H9 (cell line): Measurements from ENCODE around the gene APLP2. TPM values are rescaled to one million over a fixed set of nuclear protein-coding genes. Genes with fewer than 3 reads are reported as not detected.

ENCODE experiments used
- DNase-seq: peaks from one replicate; pipeline ENCODE4 v3.0.0-alpha.2; 2017
- H2AFZ ChIP-seq: one replicate; pipeline ENCODE4 v1.6.1; 2013; ENCODE audit warnings: mild to moderate bottlenecking, low read length, control low read depth, moderate library complexity
- H2AK5ac ChIP-seq: 2 replicates; pipeline ENCODE4 v1.6.1; 2013; ENCODE audit warnings: low read length, control low read depth, mixed read lengths; ENCODE audit not compliant: insufficient read length
- H2BK120ac ChIP-seq: one replicate; pipeline ENCODE4 v1.6.1; 2013; ENCODE audit warnings: low read depth, mild to moderate bottlenecking, low read length, control low read depth, inconsistent platforms; ENCODE audit not compliant: poor library complexity, severe bottlenecking
- H2BK12ac ChIP-seq: 2 replicates; pipeline ENCODE4 v1.6.1; 2013; ENCODE audit warnings: low read length, control low read depth, mixed read lengths, low read depth; ENCODE audit not compliant: insufficient read length
- H2BK15ac ChIP-seq: 2 replicates; pipeline ENCODE4 v1.6.1; 2013; ENCODE audit warnings: low read depth, low read length, control low read depth
- H2BK20ac ChIP-seq: one replicate; pipeline ENCODE4 v1.6.1; 2013; ENCODE audit warnings: low read depth, mild to moderate bottlenecking, low read length, control low read depth, inconsistent platforms; ENCODE audit not compliant: poor library complexity, severe bottlenecking
- H2BK5ac ChIP-seq: 2 replicates; pipeline ENCODE4 v1.6.1; 2013; ENCODE audit warnings: low read length, control low read depth, mixed read lengths; ENCODE audit not compliant: insufficient read length
- H3K14ac ChIP-seq: 2 replicates; pipeline ENCODE4 v1.6.1; 2013; ENCODE audit warnings: low read length, control low read depth; ENCODE audit not compliant: insufficient read depth
- H3K18ac ChIP-seq: 2 replicates; pipeline ENCODE4 v1.6.1; 2013; ENCODE audit warnings: low read depth, mild to moderate bottlenecking, mixed read lengths, low read length, control low read depth; ENCODE audit not compliant: insufficient read length
- H3K23ac ChIP-seq: 2 replicates; pipeline ENCODE4 v1.6.1; 2013; ENCODE audit warnings: low read length, control low read depth, mixed read lengths, low read depth; ENCODE audit not compliant: insufficient read length
- H3K23me2 ChIP-seq: 2 replicates; pipeline ENCODE4 v1.6.1; 2013; ENCODE audit warnings: low read depth, mild to moderate bottlenecking, mixed read lengths, low read length, control low read depth; ENCODE audit not compliant: insufficient read length, poor library complexity, severe bottlenecking
- H3K27ac ChIP-seq: 2 replicates; pipeline ENCODE4 v1.5.1; 2013; ENCODE audit warnings: low read length, control low read depth, mixed read lengths, low read depth; ENCODE audit not compliant: insufficient read length
- H3K27me3 ChIP-seq: 2 replicates; pipeline ENCODE4 v1.6.1; 2013; ENCODE audit warnings: low read length, control low read depth, inconsistent platforms; ENCODE audit not compliant: insufficient read depth
- H3K4ac ChIP-seq: 2 replicates; pipeline ENCODE4 v1.6.1; 2013; ENCODE audit warnings: low read depth, mild to moderate bottlenecking, control low read depth, inconsistent platforms, low read length, moderate library complexity
- H3K4me1 ChIP-seq: 2 replicates; pipeline ENCODE4 v1.6.1; 2013; ENCODE audit warnings: low read length, control low read depth, inconsistent platforms; ENCODE audit not compliant: insufficient read depth
- H3K4me2 ChIP-seq: 2 replicates; pipeline ENCODE4 v1.6.1; 2013; ENCODE audit warnings: low read length, control low read depth, mixed read lengths; ENCODE audit not compliant: insufficient read length, insufficient read depth
- H3K56ac ChIP-seq: 2 replicates; pipeline ENCODE4 v1.6.1; 2013; ENCODE audit warnings: low read depth, mild to moderate bottlenecking, mixed read lengths, low read length, control low read depth; ENCODE audit not compliant: insufficient read length
- H3K79me1 ChIP-seq: 2 replicates; pipeline ENCODE4 v1.6.1; 2013; ENCODE audit warnings: low read depth, mild to moderate bottlenecking, moderate library complexity, low read length, control low read depth, inconsistent platforms; ENCODE audit not compliant: insufficient read depth, poor library complexity, severe bottlenecking
- H3K79me2 ChIP-seq: 2 replicates; pipeline ENCODE4 v1.6.1; 2013; ENCODE audit warnings: low read length, control low read depth, inconsistent platforms; ENCODE audit not compliant: insufficient read depth
- H3K9ac ChIP-seq: 2 replicates; pipeline ENCODE4 v1.6.1; 2013; ENCODE audit warnings: low read length, control low read depth, mixed read lengths; ENCODE audit not compliant: insufficient read length; ENCODE audit errors: extremely low read depth
- H3K9me3 ChIP-seq: one replicate; pipeline ENCODE4 v1.6.1; 2013; ENCODE audit warnings: low read depth, low read length, inconsistent platforms; ENCODE audit not compliant: control insufficient read depth
- H3T11ph ChIP-seq: one replicate; pipeline ENCODE4 v1.6.1; 2013; ENCODE audit warnings: mild to moderate bottlenecking, low read length, control low read depth, inconsistent platforms
- H4K20me1 ChIP-seq: one replicate; pipeline ENCODE4 v1.6.1; 2013; ENCODE audit not compliant: control insufficient read depth, insufficient read length, insufficient read depth
- H4K5ac ChIP-seq: 2 replicates; pipeline ENCODE4 v1.6.1; 2013; ENCODE audit warnings: low read depth, mild to moderate bottlenecking, mixed read lengths, low read length, control low read depth; ENCODE audit not compliant: insufficient read length
- H4K8ac ChIP-seq: replicated peaks from 2 replicates; pipeline ENCODE4 v1.6.1; 2013; ENCODE audit warnings: low read length, control low read depth, mixed read lengths, low read depth; ENCODE audit not compliant: insufficient read length
- H4K91ac ChIP-seq: 2 replicates; pipeline ENCODE4 v1.6.1; 2013; ENCODE audit warnings: low read depth, mild to moderate bottlenecking, moderate library complexity, mixed read lengths, low read length, control low read depth; ENCODE audit not compliant: insufficient read length
- H3K27ac Mint-ChIP-seq, 3 experiments: 2 replicates in 2 of 3; 3 replicates in 1 of 3; pipeline ENCODE4 v1.8.0; 2020 to 2021; ENCODE audit warnings: mixed read lengths in 3 of 3, mild to moderate bottlenecking in 1 of 3, moderate library complexity in 1 of 3
- H3K27me3 Mint-ChIP-seq: 2 replicates; pipeline ENCODE4 v1.8.0; 2021; ENCODE audit warnings: low read depth, mild to moderate bottlenecking, moderate library complexity, mixed read lengths
- H3K36me3 Mint-ChIP-seq, 3 experiments: 2 replicates in 2 of 3; 3 replicates in 1 of 3; pipeline ENCODE4 v1.8.0; 2020 to 2021; ENCODE audit warnings: low read depth in 3 of 3, mixed read lengths in 3 of 3; ENCODE audit not compliant: insufficient read depth in 1 of 3
- H3K4me1 Mint-ChIP-seq, 2 experiments: 2 replicates each; pipeline ENCODE4 v1.8.0; 2020; ENCODE audit warnings: mixed read lengths in 2 of 2
- H3K4me3 Mint-ChIP-seq, 2 experiments: 2 replicates in 1 of 2; 3 replicates in 1 of 2; pipeline ENCODE4 v1.8.0; 2020 to 2021; ENCODE audit warnings: mild to moderate bottlenecking in 2 of 2, mixed read lengths in 2 of 2, moderate library complexity in 1 of 2
- H3K9me3 Mint-ChIP-seq, 2 experiments: 2 replicates in 1 of 2; 3 replicates in 1 of 2; pipeline ENCODE4 v1.8.0; 2020; ENCODE audit warnings: mild to moderate bottlenecking in 2 of 2, mixed read lengths in 2 of 2, moderate library complexity in 1 of 2
- CTCF ChIP-seq: fragments of 200-600 bp; sonication (generic); conservative IDR thresholded peaks from 3 replicates; pipeline ENCODE4 v1.8.0; 2021; ENCODE audit warnings: antibody characterized with exemption, mild to moderate bottlenecking
- WGBS: extraction: QIAGEN DNeasy Blood & Tissue Kit; methylation state at CpG from one replicate; pipeline ENCODE4 v1.1.7; 2013; ENCODE audit warnings: missing lambda C conversion rate, low lambda C conversion rate, mixed read lengths; ENCODE audit not compliant: insufficient read length; ENCODE audit errors: extremely low coverage; 5-methylcytosine and 5-hydroxymethylcytosine counted together
- total RNA-seq: library from RNA; stranded (reverse); gene quantifications from 2 replicates; pipeline ENCODE4 v1.2.1, GENCODE V29; 2021

The APLP2 gene
- total RNA-seq, 1 experiment from 2014 or later = 328 TPM

- H3K14ac ChIP-seq = no peak overlapping the region; the same call in 1 of the 2 replicates
- no peak overlapping the region for H2BK12ac ChIP-seq
- H2BK5ac ChIP-seq = no peak overlapping the region
- no peak overlapping the region for H4K8ac ChIP-seq
- no peaks in the 10 kb centered on the region for H3K27me3 ChIP-seq
- no peaks in the 10 kb centered on the region for H3K4me1 ChIP-seq
- peak overlapping the region; percentile 24 to 72 (median 70); a peak in 6 of 7 replicates for H3K27ac Mint-ChIP-seq
- H4K20me1 ChIP-seq = no peaks in the 10 kb centered on the region
- H3K79me1 ChIP-seq = peaks cover 13% of the 10 kb centered on the region
- no peak overlapping the region for H2BK15ac ChIP-seq
- H2BK20ac ChIP-seq = no peak overlapping the region
- H3K4me1 Mint-ChIP-seq = peaks cover 22 to 24% of the 10 kb centered on the region in 2 experiments
- H3K4ac ChIP-seq = no peak overlapping the region
- no peak overlapping the region for H3T11ph ChIP-seq
- H3K18ac ChIP-seq = no peak overlapping the region
- TF ChIP-seq CTCF = no peak
- H3K4me3 Mint-ChIP-seq = no peak overlapping the region
- no peaks in the 10 kb centered on the region for H3K9me3 ChIP-seq
- H3K79me2 ChIP-seq = peaks cover 21% of the 10 kb centered on the region; the same call in 1 of the 2 replicates
- no peak overlapping the region for H3K23ac ChIP-seq
- H2AFZ ChIP-seq = no peak overlapping the region
- H3K36me3 Mint-ChIP-seq = peaks cover 15 to 21% (median 16%) of the 10 kb centered on the region in 3 experiments
- no peak for DNase-seq
- H3K9ac ChIP-seq = no peak overlapping the region
- H3K56ac ChIP-seq = no peak overlapping the region
- H3K27me3 Mint-ChIP-seq = no peaks in the 10 kb centered on the region
- H3K23me2 ChIP-seq = no peaks in the 10 kb centered on the region
- no peak overlapping the region for H2BK120ac ChIP-seq
- H4K5ac ChIP-seq = no peak overlapping the region
- WGBS = no CpG with 5 or more reads among the region's 9 CpGs
- H3K27ac ChIP-seq = no peak overlapping the region
- peaks cover 4 to 7% of the 10 kb centered on the region in 2 experiments; a peak in 3 of 5 replicates for H3K9me3 Mint-ChIP-seq
- no peak overlapping the region for H2AK5ac ChIP-seq
- no peak overlapping the region for H4K91ac ChIP-seq
- no peak overlapping the region for H3K4me2 ChIP-seq
Observed at GRCh38 chr11:130102301-130103249, 32.9 kb downstream of the APLP2 start.
